ENCODE results near the gene TMEM40. TPM values are rescaled to one million over a fixed set of nuclear protein-coding genes. Genes with fewer than 3 reads are reported as not detected.

Gene TMEM40
- total RNA-seq, 2 donors from 2014 or later, result not detected

- no peaks in the 10 kb centered on the region for H3K27me3 ChIP-seq (replicated peaks; ENCODE audit: insufficient read depth)
- peaks cover 0 to 14% of the 10 kb centered on the region in 2 donors for H3K4me1 ChIP-seq (ENCODE audit: control insufficient read depth in 1 of 2, low read depth in 2 of 2)
- no peaks in the 10 kb centered on the region for H3K9me3 ChIP-seq
- no peak for DNase-seq (ENCODE audit: low spot score)
- no peaks in the 10 kb centered on the region for H3K36me3 ChIP-seq
- no peak overlapping the region for H3K27ac ChIP-seq
- TF ChIP-seq CTCF (IDR thresholded peaks at IDR 0.05), result no peak
- ATAC-seq (ENCODE audit: insufficient number of reproducible peaks, low FRiP score, low read depth), result no peak
- H3K4me3 ChIP-seq, result no peak overlapping the region
These were observed 66.6 kb downstream of the TMEM40 start for GRCh38 chr3:12692444-12692843.

GRCh38 chr3:12689997-12690711, 68.9 kb downstream of the TMEM40 start:
- no peak for TF ChIP-seq CTCF (IDR thresholded peaks at IDR 0.05)
- no peak overlapping the region for H3K4me3 ChIP-seq

GRCh38 chr3:12687948-12688347, 71.1 kb downstream of the TMEM40 start:
- no peak overlapping the region for H3K4me3 ChIP-seq
- no peak for TF ChIP-seq CTCF (IDR thresholded peaks at IDR 0.05)
- DNase-seq (ENCODE audit: low spot score) (no peak), ATAC-seq (ENCODE audit: insufficient number of reproducible peaks, low FRiP score, low read depth) (no peak)
- no peaks in the 10 kb centered on the region for H3K27me3 ChIP-seq (replicated peaks; ENCODE audit: insufficient read depth)
- H3K27ac ChIP-seq, result no peak overlapping the region
- H3K36me3 ChIP-seq, result no peaks in the 10 kb centered on the region
- no peaks in the 10 kb centered on the region for H3K9me3 ChIP-seq
- no peaks in the 10 kb centered on the region for H3K4me1 ChIP-seq (ENCODE audit: control insufficient read depth in 1 of 2, low read depth in 2 of 2)

More at GRCh38 chr3:12689997-12690711, 68.9 kb downstream of the TMEM40 start:
- no peak overlapping the region for H3K27ac ChIP-seq
- peaks cover 0 to 13% of the 10 kb centered on the region in 2 donors for H3K4me1 ChIP-seq (ENCODE audit: control insufficient read depth in 1 of 2, low read depth in 2 of 2)
- no peaks in the 10 kb centered on the region for H3K27me3 ChIP-seq (replicated peaks; ENCODE audit: insufficient read depth)
- ATAC-seq (ENCODE audit: insufficient number of reproducible peaks, low FRiP score, low read depth), result no peak
- no peaks in the 10 kb centered on the region for H3K9me3 ChIP-seq
- no peak for DNase-seq (ENCODE audit: low spot score)
- no peaks in the 10 kb centered on the region for H3K36me3 ChIP-seq

GRCh38 chr3:12686096-12686495, 73.0 kb downstream of the TMEM40 start:
- Histone ChIP-seq H3K4me1 (ENCODE audit: control insufficient read depth in 1 of 2, low read depth in 2 of 2) (peaks cover 10 to 13% of the 10 kb centered on the region in 2 donors), H3K4me3 (no peak overlapping the region), H3K36me3 (no peaks in the 10 kb centered on the region), H3K27ac (no peak overlapping the region), H3K9me3 (no peaks in the 10 kb centered on the region), H3K27me3 (replicated peaks; ENCODE audit: insufficient read depth) (no peaks in the 10 kb centered on the region)
- ATAC-seq (ENCODE audit: insufficient number of reproducible peaks, low FRiP score, low read depth), result no peak
- no peak for DNase-seq (ENCODE audit: low spot score)
- TF ChIP-seq CTCF (IDR thresholded peaks at IDR 0.05), result no peak

Other genes with a start within 250 kb of the TMEM40 start
- not detected for gene MKRN2OS, start 213.8 kb downstream of the TMEM40 start, total RNA-seq
- gene MKRN2, start 202.2 kb downstream of the TMEM40 start, total RNA-seq, result 10 to 100 TPM; 35.7 to 41.5 TPM
- 100 to 1,000 TPM; 158 to 183 TPM for gene RAF1, start 95.1 kb downstream of the TMEM40 start, total RNA-seq
- 10 to 100 TPM; 25.9 to 44.6 TPM for gene CAND2, start 37.4 kb upstream of the TMEM40 start, total RNA-seq
- gene RPL32, start 82.3 kb upstream of the TMEM40 start, total RNA-seq, result 100 to 1,000 TPM; 455 to 867 TPM